ENCODE data around the gene DHX8.

GRCh38 chr17:43490621-43491020 lies 6.8 kb downstream of the DHX8 start:
- no peak for TF ChIP-seq CTCF (IDR thresholded peaks at IDR 0.05)
- TF ChIP-seq IRF3 (IDR thresholded peaks at IDR 0.05; ENCODE audit: low read depth, low read length): no peak
- no peak for TF ChIP-seq REST (IDR thresholded peaks at IDR 0.05; ENCODE audit: low read depth, low read length)
- no peak for TF ChIP-seq MAX (IDR thresholded peaks at IDR 0.05; ENCODE audit: low read depth)
- no peak for TF ChIP-seq POLR2AphosphoS5 (IDR thresholded peaks at IDR 0.05; ENCODE audit: low read depth, low read length)
- no peak for TF ChIP-seq YY1 (IDR thresholded peaks at IDR 0.05; ENCODE audit: low read depth)
- no peak for TF ChIP-seq SIN3A (IDR thresholded peaks at IDR 0.05; ENCODE audit: borderline replicate concordance, low read depth, low read length)
- TF ChIP-seq RAD21 (IDR thresholded peaks at IDR 0.05; ENCODE audit: low read length): no peak
- no peak for TF ChIP-seq CHD2 (IDR thresholded peaks at IDR 0.05; ENCODE audit: low read length, partially characterized antibody)

Measured in SK-N-SH (cell line).